Measurements from ENCODE around the gene RLN1. TPM values are rescaled to one million over a fixed set of nuclear protein-coding genes. Genes with fewer than 3 reads are reported as not detected.
"Not testable (repeated sequence)": the region's sequence is repeated elsewhere in the genome, so short reads cannot be mapped to it uniquely, and the experiment has no call there.

Gene RLN1
- total RNA-seq, 1 experiment from 2014 or later: not detected

DNA sequence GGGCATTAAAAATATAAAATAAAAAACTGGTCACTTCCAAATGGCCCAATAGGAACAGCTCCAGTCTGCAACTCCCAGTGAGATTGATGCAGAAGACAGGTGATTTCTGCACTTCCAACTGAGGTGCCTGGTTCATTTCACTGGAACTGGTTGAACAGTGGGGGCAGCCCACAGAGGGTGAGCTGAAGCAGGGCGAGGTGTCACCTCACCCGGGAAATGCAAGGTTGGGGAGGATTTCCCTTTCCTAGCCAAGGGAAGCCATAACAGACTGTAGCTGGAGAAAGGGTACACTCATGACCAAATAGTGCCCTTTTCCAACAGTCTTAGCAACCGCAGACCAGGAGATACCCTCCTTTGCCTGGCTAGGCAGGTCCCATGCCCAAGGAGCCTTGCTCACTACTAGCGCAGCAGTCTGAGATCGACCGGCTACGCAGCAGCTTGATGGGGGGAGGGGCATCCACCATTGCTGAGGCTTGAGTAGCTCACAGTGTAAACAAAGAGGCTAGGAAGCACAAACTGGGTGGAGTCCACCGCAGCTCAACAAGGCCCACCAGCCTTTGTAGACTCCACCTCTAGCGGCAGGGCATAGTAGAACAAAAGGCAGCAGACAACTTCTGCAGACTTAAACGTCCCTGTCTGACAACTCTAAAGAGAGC is 12.7 kb downstream of the RLN1 start:
- intact Hi-C loops (cut with micrococcal nuclease; ENCODE audit: unreplicated experiment): no loop called here
- TF ChIP-seq, protein P1, sequence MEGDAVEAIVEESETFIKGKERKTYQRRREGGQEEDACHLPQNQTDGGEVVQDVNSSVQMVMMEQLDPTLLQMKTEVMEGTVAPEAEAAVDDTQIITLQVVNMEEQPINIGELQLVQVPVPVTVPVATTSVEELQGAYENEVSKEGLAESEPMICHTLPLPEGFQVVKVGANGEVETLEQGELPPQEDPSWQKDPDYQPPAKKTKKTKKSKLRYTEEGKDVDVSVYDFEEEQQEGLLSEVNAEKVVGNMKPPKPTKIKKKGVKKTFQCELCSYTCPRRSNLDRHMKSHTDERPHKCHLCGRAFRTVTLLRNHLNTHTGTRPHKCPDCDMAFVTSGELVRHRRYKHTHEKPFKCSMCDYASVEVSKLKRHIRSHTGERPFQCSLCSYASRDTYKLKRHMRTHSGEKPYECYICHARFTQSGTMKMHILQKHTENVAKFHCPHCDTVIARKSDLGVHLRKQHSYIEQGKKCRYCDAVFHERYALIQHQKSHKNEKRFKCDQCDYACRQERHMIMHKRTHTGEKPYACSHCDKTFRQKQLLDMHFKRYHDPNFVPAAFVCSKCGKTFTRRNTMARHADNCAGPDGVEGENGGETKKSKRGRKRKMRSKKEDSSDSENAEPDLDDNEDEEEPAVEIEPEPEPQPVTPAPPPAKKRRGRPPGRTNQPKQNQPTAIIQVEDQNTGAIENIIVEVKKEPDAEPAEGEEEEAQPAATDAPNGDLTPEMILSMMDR (IDR thresholded peaks at IDR 0.05; ENCODE audit: unreplicated experiment): no peak
- Mint-ChIP-seq H3K4me1 (ENCODE audit: low read depth, unreplicated experiment) (no peaks in the 10 kb centered on the region), H3K27me3 (ENCODE audit: unreplicated experiment) (no peaks in the 10 kb centered on the region), H3K9me3 (ENCODE audit: low read depth, unreplicated experiment) (peaks cover 3% of the 10 kb centered on the region), H3K4me3 (ENCODE audit: low read depth, unreplicated experiment) (no peak overlapping the region), H3K36me3 (ENCODE audit: insufficient read depth, unreplicated experiment) (no peaks in the 10 kb centered on the region), H3K27ac (ENCODE audit: unreplicated experiment) (no peak overlapping the region)
- CTCF ChIA-PET: no interaction called here
- DNase-seq: no peak
- BruUV-seq (replicated peaks): no TSS peak

DNA sequence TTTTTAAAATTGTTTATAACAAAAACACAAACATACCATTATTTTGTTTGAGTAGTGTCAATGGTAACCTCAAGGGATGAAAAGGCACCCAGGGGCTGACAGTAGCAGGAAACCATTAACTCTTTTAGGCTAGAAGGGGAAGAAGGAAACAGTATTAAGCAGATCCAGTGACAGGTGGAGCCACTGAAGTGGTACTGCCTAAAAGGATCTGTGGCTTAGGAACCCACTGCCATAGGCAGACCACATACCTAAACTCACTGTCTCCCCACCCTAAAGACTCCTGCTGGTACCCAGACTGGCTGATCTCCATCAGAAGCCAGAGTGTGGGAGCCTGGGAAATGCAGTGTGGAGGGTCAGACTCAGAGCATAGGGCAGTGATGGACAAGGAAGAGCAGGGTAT is 13.5 kb downstream of the RLN1 start:
- DNase-seq: no peak
- Mint-ChIP-seq H3K4me1 (ENCODE audit: low read depth, unreplicated experiment) (no peaks in the 10 kb centered on the region), H3K27ac (ENCODE audit: unreplicated experiment) (no peak overlapping the region), H3K27me3 (ENCODE audit: unreplicated experiment) (no peaks in the 10 kb centered on the region), H3K36me3 (ENCODE audit: insufficient read depth, unreplicated experiment) (no peaks in the 10 kb centered on the region), H3K4me3 (ENCODE audit: low read depth, unreplicated experiment) (no peak overlapping the region), H3K9me3 (ENCODE audit: low read depth, unreplicated experiment) (peaks cover 3% of the 10 kb centered on the region)
- intact Hi-C loops (cut with micrococcal nuclease; ENCODE audit: unreplicated experiment): no loop called here
- CTCF ChIA-PET: no interaction called here
- TF ChIP-seq, protein P1 (IDR thresholded peaks at IDR 0.05; ENCODE audit: unreplicated experiment): no peak
- no TSS peak for BruUV-seq (replicated peaks)

DNA sequence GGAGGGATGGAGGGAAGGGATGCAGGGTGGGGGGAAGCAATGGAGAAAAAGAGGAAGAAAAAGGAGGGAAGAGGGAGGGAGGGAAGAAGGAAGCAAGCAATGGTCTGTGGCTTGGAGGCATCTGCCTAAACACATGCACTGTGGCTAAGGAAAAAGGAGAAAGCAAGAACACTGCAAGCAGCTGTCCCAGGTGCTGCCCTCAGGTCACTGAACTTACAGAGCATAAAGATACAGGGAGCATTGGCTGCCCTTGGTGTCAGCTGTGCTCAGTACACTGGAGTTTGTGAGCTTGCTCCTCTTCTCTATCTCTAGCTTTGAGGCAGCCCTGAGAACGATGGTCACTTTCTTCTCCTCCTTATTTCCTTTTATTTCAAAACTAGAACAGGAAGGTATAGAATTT is 18.1 kb downstream of the RLN1 start:
- H3K4me3 Mint-ChIP-seq (ENCODE audit: low read depth, unreplicated experiment); H3K36me3 Mint-ChIP-seq (ENCODE audit: insufficient read depth, unreplicated experiment); DNase-seq; H3K27me3 Mint-ChIP-seq (ENCODE audit: unreplicated experiment); H3K4me1 Mint-ChIP-seq (ENCODE audit: low read depth, unreplicated experiment); H3K27ac Mint-ChIP-seq (ENCODE audit: unreplicated experiment); BruUV-seq (replicated peaks); H3K9me3 Mint-ChIP-seq (ENCODE audit: low read depth, unreplicated experiment): not testable (repeated sequence)
- CTCF ChIA-PET: interaction anchor here (1.0 to 1.5 kb wide), 5 partner anchors 52 to 136 kb away, joined by 3 to 17 read pairs (median 4); partner anchors contain the start of gene INSL6
- intact Hi-C loops (cut with micrococcal nuclease; ENCODE audit: unreplicated experiment): loop anchor here (2.0 kb wide), 1 partner anchor 135 kb away; no protein-coding TSS in a partner anchor

DNA sequence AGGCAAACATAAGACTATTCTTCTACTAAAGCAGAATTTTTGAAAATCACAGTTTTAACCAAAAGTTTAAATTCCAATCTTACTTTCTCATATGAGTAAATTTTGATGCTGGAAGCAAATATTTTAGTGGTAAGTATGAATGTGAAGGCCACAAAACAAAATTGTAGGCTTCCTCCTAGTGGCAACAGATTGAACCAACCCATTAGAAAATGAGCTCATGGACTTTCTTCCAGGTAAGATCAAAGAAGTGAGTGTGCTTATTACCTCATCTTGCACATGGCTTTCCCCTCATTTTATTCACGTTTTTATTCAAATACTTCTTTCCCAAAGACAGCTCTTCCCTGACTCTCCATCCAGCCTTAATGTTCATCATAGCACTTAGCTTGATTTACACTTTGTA is 18.6 kb downstream of the RLN1 start:
- no peaks in the 10 kb centered on the region for H3K9me3 Mint-ChIP-seq (ENCODE audit: low read depth, unreplicated experiment)
- no peaks in the 10 kb centered on the region for H3K27me3 Mint-ChIP-seq (ENCODE audit: unreplicated experiment)
- TF ChIP-seq, protein P1 (IDR thresholded peaks at IDR 0.05; ENCODE audit: unreplicated experiment): no peak
- H3K4me3 Mint-ChIP-seq (ENCODE audit: low read depth, unreplicated experiment): no peak overlapping the region
- no TSS peak for BruUV-seq (replicated peaks)
- CTCF ChIA-PET: interaction anchor here (1.0 to 1.5 kb wide), 6 partner anchors 51 to 135 kb away, joined by 3 to 17 read pairs (median 4); partner anchors contain the start of gene INSL6
- no peak overlapping the region for H3K27ac Mint-ChIP-seq (ENCODE audit: unreplicated experiment)
- H3K36me3 Mint-ChIP-seq (ENCODE audit: insufficient read depth, unreplicated experiment): no peaks in the 10 kb centered on the region
- DNase-seq: no peak
- intact Hi-C loops (cut with micrococcal nuclease; ENCODE audit: unreplicated experiment): loop anchor here (2.0 kb wide), 1 partner anchor 134 kb away; no protein-coding TSS in a partner anchor
- H3K4me1 Mint-ChIP-seq (ENCODE audit: low read depth, unreplicated experiment): no peaks in the 10 kb centered on the region

DNA sequence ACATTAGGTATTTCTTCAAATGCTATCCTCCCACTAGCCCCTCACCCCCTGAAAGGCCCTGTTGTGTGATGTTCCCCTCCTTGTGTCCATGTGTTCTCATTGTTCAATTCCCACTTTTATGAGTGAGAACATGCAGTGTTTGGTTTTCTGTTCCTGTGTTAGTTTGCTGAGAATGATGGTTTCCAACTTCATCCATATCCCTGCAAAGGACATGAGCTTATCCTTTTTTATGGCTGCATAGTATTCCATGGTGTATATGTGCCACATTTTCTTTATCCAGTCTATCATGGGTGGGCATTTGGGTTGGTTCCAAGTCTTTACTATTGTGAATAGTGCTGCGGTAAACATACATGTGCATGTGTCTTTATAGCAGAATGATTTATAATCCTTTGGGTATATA is 23.3 kb downstream of the RLN1 start:
- H3K4me3 Mint-ChIP-seq (ENCODE audit: low read depth, unreplicated experiment); H3K36me3 Mint-ChIP-seq (ENCODE audit: insufficient read depth, unreplicated experiment); H3K4me1 Mint-ChIP-seq (ENCODE audit: low read depth, unreplicated experiment); H3K27me3 Mint-ChIP-seq (ENCODE audit: unreplicated experiment); CTCF ChIA-PET; intact Hi-C loops (cut with micrococcal nuclease; ENCODE audit: unreplicated experiment); DNase-seq; H3K27ac Mint-ChIP-seq (ENCODE audit: unreplicated experiment); BruUV-seq (replicated peaks); H3K9me3 Mint-ChIP-seq (ENCODE audit: low read depth, unreplicated experiment): not testable (repeated sequence)
